ENCODE measurements around the gene MELK. TPM values are rescaled to one million over a fixed set of nuclear protein-coding genes. Genes with fewer than 3 reads are reported as not detected.

Gene MELK
- total RNA-seq, 1 donor from 2014 or later = 0.76 TPM

GRCh38 chr9:36656842-36657241 lies 84.1 kb downstream of the MELK start:
- ATAC-seq = no peak
- intact Hi-C loops (cut with DNase I) = no loop called here
- DNase-seq (ENCODE audit: missing footprints) = no peak

DNA sequence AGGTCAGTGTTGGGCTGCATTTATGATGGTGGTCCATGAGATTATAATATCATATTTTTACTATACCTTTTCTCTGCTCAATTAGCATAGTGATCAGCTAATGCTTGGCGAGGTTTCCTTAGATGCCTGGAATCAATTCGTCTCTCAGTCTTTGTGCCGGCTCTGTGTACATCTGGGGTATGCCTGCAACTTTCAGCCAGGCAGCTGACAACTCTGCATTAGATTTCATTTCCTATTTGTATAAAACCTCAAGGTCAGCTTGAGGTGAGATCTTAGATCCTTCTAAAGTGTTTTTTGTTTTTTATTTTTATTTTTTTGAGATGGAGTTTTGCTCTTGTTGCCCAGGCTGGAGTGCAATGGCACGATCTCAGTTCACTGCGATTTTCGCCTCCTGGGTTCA lies 86.8 kb downstream of the MELK start:
- intact Hi-C loops (cut with DNase I) = no loop called here
- no peak for DNase-seq (ENCODE audit: missing footprints)
- ATAC-seq = no peak

DNA sequence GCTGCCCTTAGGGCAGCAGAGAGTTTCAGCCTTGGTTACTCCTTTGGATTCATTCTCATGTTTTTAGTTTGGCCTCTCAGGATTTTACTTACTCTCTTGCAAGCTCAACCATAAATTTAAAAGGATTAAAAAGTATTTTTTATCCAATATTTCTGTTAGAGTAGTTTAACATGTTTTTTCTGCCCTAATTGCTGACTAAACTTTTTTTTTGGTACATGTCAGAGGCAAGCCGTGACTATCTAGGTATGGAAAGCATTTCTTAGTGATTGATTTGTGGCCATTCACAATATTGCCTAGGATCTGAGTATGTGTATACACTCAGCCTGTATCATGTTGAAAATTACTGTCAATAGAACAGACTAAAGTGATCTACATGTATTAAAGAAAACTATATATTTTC lies 92.1 kb downstream of the MELK start:
- intact Hi-C loops (cut with DNase I) = no loop called here
- no peak for DNase-seq (ENCODE audit: missing footprints)
- ATAC-seq = no peak

DNA sequence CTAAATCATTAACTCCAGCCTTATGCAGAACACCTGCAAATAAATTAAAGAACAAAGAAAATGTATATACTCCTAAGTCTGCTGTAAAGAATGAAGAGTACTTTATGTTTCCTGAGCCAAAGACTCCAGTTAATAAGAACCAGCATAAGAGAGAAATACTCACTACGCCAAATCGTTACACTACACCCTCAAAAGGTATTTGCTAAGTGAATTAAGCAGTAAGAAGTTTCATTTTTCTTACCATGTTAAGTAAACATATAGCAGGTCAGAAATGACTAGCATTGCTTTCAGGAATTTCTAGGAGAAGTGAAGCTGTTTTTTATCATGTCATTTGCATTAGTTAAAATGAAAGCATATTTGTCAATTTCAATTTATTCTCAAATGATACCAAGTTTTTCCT lies 92.7 kb downstream of the MELK start:
- intact Hi-C loops (cut with DNase I) = no loop called here
- DNase-seq (ENCODE audit: missing footprints) (no peak), ATAC-seq (no peak)

DNA sequence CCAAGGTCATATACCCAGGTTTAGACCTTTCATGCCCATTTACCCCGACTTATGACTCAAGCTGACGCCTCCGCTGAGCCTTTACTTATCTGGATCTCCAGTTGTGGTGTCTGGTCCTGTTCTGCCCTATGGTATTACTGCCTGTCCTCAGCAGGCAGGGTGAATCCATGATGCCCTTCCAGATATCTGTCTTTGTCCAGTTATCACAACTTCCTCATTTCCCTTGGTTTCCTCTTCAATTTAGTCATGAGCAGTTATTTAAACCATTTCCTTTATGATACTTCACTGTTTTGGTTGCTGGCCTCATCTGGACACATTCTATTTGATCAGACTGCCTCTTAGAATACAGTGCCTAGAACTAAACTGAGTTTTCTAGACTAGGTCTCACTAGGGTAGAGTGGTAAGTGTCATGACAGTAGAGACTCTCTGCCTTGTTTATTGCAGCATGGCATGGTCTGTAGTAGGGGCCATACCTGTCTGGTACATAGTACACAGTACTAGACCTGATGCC lies 93.3 kb downstream of the MELK start:
- DNase-seq (ENCODE audit: missing footprints) = no peak
- ATAC-seq = no peak
- intact Hi-C loops (cut with DNase I) = no loop called here

GRCh38 chr9:36671561-36671960 lies 98.9 kb downstream of the MELK start:
- ATAC-seq (no peak), DNase-seq (ENCODE audit: missing footprints) (no peak)
- intact Hi-C loops (cut with DNase I) = no loop called here

GRCh38 chr9:36676091-36676490 lies 103.4 kb downstream of the MELK start:
- DNase-seq (ENCODE audit: missing footprints) = no peak
- no peak for ATAC-seq
- intact Hi-C loops (cut with DNase I) = no loop called here

GRCh38 chr9:36676778-36677485 lies 104.2 kb downstream of the MELK start:
- DNase-seq (ENCODE audit: missing footprints) (no peak), ATAC-seq (no peak)
- intact Hi-C loops (cut with DNase I) = no loop called here

GRCh38 chr9:36677611-36678010 lies 104.9 kb downstream of the MELK start:
- intact Hi-C loops (cut with DNase I) = no loop called here
- ATAC-seq (no peak), DNase-seq (ENCODE audit: missing footprints) (no peak)

DNA sequence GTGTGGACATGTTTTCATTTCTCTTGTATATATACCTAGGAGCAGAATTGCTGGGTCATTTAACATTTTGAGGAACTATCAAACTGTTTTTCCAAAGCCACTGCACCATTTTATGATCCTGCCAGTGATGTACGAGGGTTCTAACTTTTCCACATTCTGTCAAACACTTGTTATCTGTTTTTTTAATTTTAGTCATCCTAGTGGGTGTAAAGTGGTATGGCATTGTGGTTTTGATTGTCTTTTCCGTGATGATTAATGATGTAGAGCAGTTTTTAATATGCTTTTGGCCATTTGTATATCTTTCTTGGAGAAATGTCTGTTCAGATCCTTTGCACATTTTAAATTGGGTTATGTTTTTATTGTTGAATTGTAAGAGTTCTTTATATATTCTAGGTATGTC lies 107.0 kb downstream of the MELK start:
- ATAC-seq (no peak), DNase-seq (ENCODE audit: missing footprints) (no peak)
- intact Hi-C loops (cut with DNase I) = no loop called here

DNA sequence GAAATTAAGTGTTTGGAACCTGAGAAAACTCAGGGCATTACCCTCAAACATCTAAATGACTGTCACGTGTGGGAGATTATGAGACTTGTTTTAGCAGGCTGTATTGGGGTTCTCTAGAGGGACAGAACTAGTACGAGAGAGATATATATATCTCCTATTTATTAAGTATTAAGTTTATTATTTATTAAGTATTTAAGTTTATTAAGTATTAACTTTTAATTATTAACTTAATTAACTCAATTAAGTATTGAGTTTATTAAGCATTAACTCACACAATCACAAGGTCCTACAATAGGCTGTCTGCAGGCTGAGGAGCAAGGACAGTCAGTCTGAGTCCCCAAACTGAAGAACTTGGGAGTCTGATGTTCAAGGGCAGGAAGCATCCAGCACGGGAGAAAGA lies 113.8 kb downstream of the MELK start:
- no peak for DNase-seq (ENCODE audit: missing footprints)
- ATAC-seq = no peak
- intact Hi-C loops (cut with DNase I) = no loop called here

GRCh38 chr9:36690412-36691168 lies 117.9 kb downstream of the MELK start:
- ATAC-seq = no peak
- intact Hi-C loops (cut with DNase I) = no loop called here
- DNase-seq (ENCODE audit: missing footprints) = no peak

GRCh38 chr9:36691671-36692070 lies 119.0 kb downstream of the MELK start:
- ATAC-seq = no peak
- intact Hi-C loops (cut with DNase I) = no loop called here
- no peak for DNase-seq (ENCODE audit: missing footprints)

DNA sequence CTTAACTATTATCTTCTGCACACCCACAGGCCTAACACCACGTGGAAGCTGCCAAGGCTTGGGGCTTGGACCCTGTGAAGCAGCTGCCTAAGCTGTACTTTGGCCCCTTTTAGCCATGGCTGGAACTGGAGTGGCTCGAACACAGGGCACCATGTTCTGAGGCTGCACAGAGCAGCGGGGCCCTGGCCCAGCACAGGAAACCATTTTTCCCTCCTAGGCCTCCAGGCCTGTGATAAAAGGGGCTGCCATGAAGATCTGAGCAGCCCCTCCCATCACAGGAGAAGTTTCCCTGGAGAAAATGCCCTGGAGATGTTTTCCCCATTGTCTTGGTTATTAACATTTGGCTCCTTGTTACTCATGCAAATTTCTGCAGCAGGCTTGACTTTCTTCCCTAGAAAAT lies 126.3 kb downstream of the MELK start:
- intact Hi-C loops (cut with DNase I) = no loop called here
- DNase-seq (ENCODE audit: missing footprints) = no peak
- no peak for ATAC-seq

DNA sequence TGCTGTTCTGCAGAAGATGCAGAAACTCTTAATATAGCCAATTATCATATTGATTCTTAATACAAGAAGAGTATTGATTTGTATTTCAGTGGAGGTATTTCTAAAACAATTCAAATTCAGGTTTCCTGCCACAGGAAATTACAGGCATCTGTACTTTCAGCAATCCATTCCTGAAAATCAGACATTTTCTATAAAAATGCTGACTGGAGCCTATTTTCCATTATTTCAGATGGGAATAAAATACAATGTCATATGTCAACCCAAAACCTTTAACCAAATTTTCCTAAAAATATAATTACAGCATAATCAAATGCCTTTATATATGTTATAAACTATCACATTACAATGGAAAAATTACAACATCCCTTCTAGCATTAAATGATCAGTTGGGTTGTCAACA lies 131.5 kb downstream of the MELK start:
- DNase-seq (ENCODE audit: missing footprints) = no peak
- intact Hi-C loops (cut with DNase I) = no loop called here
- no peak for ATAC-seq

DNA sequence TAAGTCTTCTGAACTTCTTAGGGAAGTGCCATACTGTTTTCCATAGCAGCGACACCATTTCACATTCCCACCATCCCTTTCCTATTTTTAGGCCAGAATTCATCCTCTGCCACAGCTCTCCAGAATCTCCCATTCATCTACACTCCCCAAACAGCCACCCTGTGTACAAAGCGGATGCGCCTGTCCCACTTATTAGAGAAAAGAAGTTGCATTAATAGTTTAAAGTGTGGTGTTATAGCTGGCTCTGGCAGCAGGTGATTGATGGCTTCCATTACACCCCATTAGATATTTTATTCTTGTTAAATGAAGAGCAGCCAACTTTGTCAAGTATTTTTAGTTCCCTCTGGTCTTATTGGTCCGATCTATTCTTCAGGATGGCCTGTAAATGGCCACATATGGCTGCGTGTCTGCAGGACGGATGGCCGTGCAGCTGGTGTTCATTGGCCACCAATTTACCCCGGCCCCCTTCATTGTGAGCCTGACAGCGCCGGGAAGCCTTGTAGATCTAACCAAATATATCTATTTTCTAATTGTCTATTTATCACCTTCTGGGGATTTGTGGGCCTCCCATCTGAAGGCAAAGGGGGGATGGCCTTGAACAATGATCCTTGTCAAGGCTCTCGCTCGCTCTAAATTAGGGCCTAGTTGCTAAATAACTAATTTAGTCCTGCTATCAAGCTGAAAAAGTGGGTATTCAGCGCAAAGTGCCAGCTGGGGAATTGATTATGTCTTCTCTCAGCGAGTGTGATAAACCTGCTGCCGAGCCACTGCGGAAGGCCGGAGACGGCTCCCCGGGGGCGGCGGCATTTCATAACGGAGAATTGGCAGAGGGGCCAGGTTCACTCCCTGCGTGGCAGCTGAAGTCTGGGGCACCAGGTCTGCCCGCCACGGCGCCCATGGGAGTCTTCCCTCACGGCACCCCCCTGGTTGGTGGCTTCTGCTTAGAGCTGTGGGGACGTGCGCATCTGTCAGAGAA lies 141.1 kb downstream of the MELK start:
- DNase-seq (ENCODE audit: missing footprints) (no peak), ATAC-seq (no peak)
- intact Hi-C loops (cut with DNase I) = no loop called here

- DNase-seq (ENCODE audit: missing footprints) (no peak), ATAC-seq (no peak)
- intact Hi-C loops (cut with DNase I) = no loop called here
These were observed 143.8 kb downstream of the MELK start for GRCh38 chr9:36716496-36716895.

DNA sequence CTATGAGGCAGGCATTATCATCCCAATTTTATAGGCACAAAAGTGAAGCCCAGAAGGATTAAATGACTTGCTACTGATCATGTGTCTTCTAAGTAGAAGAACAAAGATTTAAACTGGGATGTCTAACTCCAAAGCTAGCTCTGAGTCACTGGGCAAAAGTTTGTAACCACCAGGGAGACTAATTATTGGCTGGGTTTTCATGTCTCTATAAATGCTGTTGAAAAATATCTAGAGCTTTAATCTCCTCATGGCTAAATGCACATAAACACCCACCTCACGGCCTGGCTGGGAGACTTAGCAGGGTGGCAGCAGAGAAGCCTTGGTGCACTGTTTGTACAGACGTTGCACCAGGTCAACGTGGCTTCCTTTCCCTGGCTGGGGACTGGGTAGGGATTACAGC lies 144.6 kb downstream of the MELK start:
- no peak for DNase-seq (ENCODE audit: missing footprints)
- ATAC-seq = no peak
- intact Hi-C loops (cut with DNase I) = no loop called here

- DNase-seq (ENCODE audit: missing footprints) = no peak
- intact Hi-C loops (cut with DNase I) = no loop called here
- ATAC-seq = no peak
These were observed 145.9 kb downstream of the MELK start for GRCh38 chr9:36718612-36719011.

Measured in Right ventricle myocardium inferior (tissue), 1 donor.